ENCODE data around the gene HAUS7. TPM values are rescaled to one million over a fixed set of nuclear protein-coding genes. Genes with fewer than 3 reads are reported as not detected.

The HAUS7 gene
- polyA plus RNA-seq, 1 donor (not counting 4 experiments of a cell fraction or from before 2014, with no cell fraction given), result 13.8 TPM

- Histone ChIP-seq H3K9me1 (ENCODE audit: control insufficient read depth, extremely low read depth, insufficient read depth, low read length) (no peaks in the 10 kb centered on the region), H3K9ac (ENCODE audit: control insufficient read depth, extremely low read depth, insufficient read depth, low read length) (no peak overlapping the region), H3K4me3 (ENCODE audit: control insufficient read depth in 2 of 3, extremely low read depth in 1 of 3, insufficient read depth in 2 of 3, low read depth in 1 of 3, low read length in 3 of 3) (no peak overlapping the region), H4K20me1 (ENCODE audit: control insufficient read depth, extremely low read depth, insufficient read depth, low read length) (no peaks in the 10 kb centered on the region), H3K4me2 (ENCODE audit: control insufficient read depth, extremely low read depth, insufficient read depth, low read depth, low read length) (no peak overlapping the region), H3K36me3 (ENCODE audit: control insufficient read depth in 2 of 2, extremely low read depth in 1 of 2, insufficient read depth in 2 of 2, low read length in 2 of 2) (no peaks in the 10 kb centered on the region), H3K27ac (ENCODE audit: control insufficient read depth, insufficient read depth, low read length) (no peak overlapping the region), H3K79me2 (ENCODE audit: control insufficient read depth, insufficient read depth, low read length) (no peaks in the 10 kb centered on the region), H2AFZ (ENCODE audit: control insufficient read depth, low read length) (no peak overlapping the region), H3K9me3 (ENCODE audit: control insufficient read depth, low read depth, low read length) (peaks cover 7% of the 10 kb centered on the region), H3K4me1 (ENCODE audit: control insufficient read depth, extremely low read depth, insufficient read depth, low read length) (peaks cover 3% of the 10 kb centered on the region), H3K27me3 (ENCODE audit: control insufficient read depth, extremely low read depth, insufficient read depth, low read length) (peaks cover 28% of the 10 kb centered on the region)
- FAIRE-seq, result no peak
- no peak for DNase-seq (ENCODE audit: low read depth, low spot score)
- dilution Hi-C loops (cut with MboI; ENCODE audit: extremely low pct_ligation_motif_present, low sequenced_read_pairs), result no loop called here
- no peak for TF ChIP-seq EZH2 (IDR thresholded peaks at IDR 0.05; ENCODE audit: low read length)
- TF ChIP-seq, protein P1, sequence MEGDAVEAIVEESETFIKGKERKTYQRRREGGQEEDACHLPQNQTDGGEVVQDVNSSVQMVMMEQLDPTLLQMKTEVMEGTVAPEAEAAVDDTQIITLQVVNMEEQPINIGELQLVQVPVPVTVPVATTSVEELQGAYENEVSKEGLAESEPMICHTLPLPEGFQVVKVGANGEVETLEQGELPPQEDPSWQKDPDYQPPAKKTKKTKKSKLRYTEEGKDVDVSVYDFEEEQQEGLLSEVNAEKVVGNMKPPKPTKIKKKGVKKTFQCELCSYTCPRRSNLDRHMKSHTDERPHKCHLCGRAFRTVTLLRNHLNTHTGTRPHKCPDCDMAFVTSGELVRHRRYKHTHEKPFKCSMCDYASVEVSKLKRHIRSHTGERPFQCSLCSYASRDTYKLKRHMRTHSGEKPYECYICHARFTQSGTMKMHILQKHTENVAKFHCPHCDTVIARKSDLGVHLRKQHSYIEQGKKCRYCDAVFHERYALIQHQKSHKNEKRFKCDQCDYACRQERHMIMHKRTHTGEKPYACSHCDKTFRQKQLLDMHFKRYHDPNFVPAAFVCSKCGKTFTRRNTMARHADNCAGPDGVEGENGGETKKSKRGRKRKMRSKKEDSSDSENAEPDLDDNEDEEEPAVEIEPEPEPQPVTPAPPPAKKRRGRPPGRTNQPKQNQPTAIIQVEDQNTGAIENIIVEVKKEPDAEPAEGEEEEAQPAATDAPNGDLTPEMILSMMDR (optimal IDR thresholded peaks at IDR 0.05 in 1 of 3, IDR thresholded peaks at IDR 0.05 in 1 of 3, conservative IDR thresholded peaks at IDR 0.05 in 1 of 3; ENCODE audit: extremely low read depth in 1 of 3, insufficient read depth in 2 of 3, low read length in 3 of 3), result no peak
These were observed 45.7 kb upstream of the HAUS7 start for GRCh38 chrX:153516073-153516472.

DNA sequence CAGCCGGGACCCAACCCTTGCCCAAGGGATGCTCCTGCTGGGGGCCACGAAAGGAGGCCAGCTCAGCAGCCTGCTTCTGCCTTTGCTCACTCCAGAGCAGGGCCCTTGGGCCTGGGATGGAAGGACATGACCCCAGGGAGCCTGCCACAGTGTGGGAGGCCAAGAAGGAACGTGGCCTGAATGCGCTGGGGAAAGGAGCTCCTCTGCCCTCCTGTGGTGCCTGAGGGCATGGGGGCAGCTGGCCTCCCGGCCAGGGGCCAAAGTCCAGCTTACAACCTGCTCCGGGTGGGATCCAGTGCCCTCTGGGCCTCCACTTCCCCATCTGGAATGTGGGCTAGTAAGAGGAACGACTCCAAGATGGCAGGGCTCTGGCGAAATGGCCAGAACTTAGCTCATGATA lies 45.1 kb upstream of the HAUS7 start:
- TF ChIP-seq EZH2 (IDR thresholded peaks at IDR 0.05; ENCODE audit: low read length), result no peak
- TF ChIP-seq, protein P1 (optimal IDR thresholded peaks at IDR 0.05 in 1 of 3, IDR thresholded peaks at IDR 0.05 in 1 of 3, conservative IDR thresholded peaks at IDR 0.05 in 1 of 3; ENCODE audit: extremely low read depth in 1 of 3, insufficient read depth in 2 of 3, low read length in 3 of 3), result no peak
- Histone ChIP-seq H3K79me2 (ENCODE audit: control insufficient read depth, insufficient read depth, low read length) (no peaks in the 10 kb centered on the region), H3K4me2 (ENCODE audit: control insufficient read depth, extremely low read depth, insufficient read depth, low read depth, low read length) (no peak overlapping the region), H3K27ac (ENCODE audit: control insufficient read depth, insufficient read depth, low read length) (no peak overlapping the region), H3K9me1 (ENCODE audit: control insufficient read depth, extremely low read depth, insufficient read depth, low read length) (no peaks in the 10 kb centered on the region), H3K9me3 (ENCODE audit: control insufficient read depth, low read depth, low read length) (peaks cover 7% of the 10 kb centered on the region), H3K4me3 (ENCODE audit: control insufficient read depth in 2 of 3, extremely low read depth in 1 of 3, insufficient read depth in 2 of 3, low read depth in 1 of 3, low read length in 3 of 3) (no peak overlapping the region), H4K20me1 (ENCODE audit: control insufficient read depth, extremely low read depth, insufficient read depth, low read length) (no peaks in the 10 kb centered on the region), H3K36me3 (ENCODE audit: control insufficient read depth in 2 of 2, extremely low read depth in 1 of 2, insufficient read depth in 2 of 2, low read length in 2 of 2) (no peaks in the 10 kb centered on the region), H2AFZ (ENCODE audit: control insufficient read depth, low read length) (no peak overlapping the region), H3K4me1 (ENCODE audit: control insufficient read depth, extremely low read depth, insufficient read depth, low read length) (peaks cover 2% of the 10 kb centered on the region), H3K27me3 (ENCODE audit: control insufficient read depth, extremely low read depth, insufficient read depth, low read length) (peaks cover 29% of the 10 kb centered on the region), H3K9ac (ENCODE audit: control insufficient read depth, extremely low read depth, insufficient read depth, low read length) (no peak overlapping the region)
- DNase-seq (ENCODE audit: low read depth, low spot score) (no peak), FAIRE-seq (no peak)
- dilution Hi-C loops (cut with MboI; ENCODE audit: extremely low pct_ligation_motif_present, low sequenced_read_pairs), result no loop called here

Measured in keratinocyte (primary cell).